ENCODE results near the gene EPHA5. TPM values are rescaled to one million over a fixed set of nuclear protein-coding genes. Genes with fewer than 3 reads are reported as not detected.

Gene EPHA5
- total RNA-seq, 1 experiment from 2014 or later = not detected

DNA sequence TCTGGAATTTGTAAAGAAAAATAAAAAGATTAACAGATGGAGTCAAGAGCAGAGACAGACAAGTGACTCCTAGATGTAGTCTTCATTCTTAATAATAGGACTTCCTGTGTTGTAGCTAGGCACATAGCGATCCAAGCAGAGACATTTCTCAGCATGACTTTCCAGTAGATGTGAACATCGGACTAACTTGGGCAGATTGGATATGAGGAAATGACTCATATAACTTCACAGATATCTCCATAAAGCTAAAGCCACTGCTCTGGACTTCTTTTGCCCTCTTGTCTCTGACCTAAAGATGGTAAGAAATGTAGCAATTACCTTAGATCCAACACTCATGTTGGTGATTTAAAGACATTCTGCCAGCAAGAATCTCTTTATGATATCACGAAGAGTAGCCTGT is 131.7 kb downstream of the EPHA5 start:
- Histone ChIP-seq H3K56ac (ENCODE audit: insufficient read length, low read depth, low read length) (no peak overlapping the region), H2BK15ac (ENCODE audit: low read depth, low read length) (no peak overlapping the region), H3K23me2 (ENCODE audit: insufficient read length, low read depth, low read length, poor library complexity, severe bottlenecking) (no peaks in the 10 kb centered on the region), H3K4me2 (ENCODE audit: insufficient read depth, insufficient read length, low read length) (no peak overlapping the region), H2AK5ac (ENCODE audit: insufficient read length, low read length) (no peak overlapping the region), H3K23ac (ENCODE audit: insufficient read length, low read depth, low read length) (no peak overlapping the region), H3K9me3 (ENCODE audit: control insufficient read depth, low read depth, low read length) (no peaks in the 10 kb centered on the region), H3K9ac (ENCODE audit: extremely low read depth, insufficient read length, low read length) (no peak overlapping the region), H3K79me2 (ENCODE audit: insufficient read depth, low read length) (no peaks in the 10 kb centered on the region), H3K27ac (ENCODE audit: insufficient read length, low read depth, low read length) (no peak overlapping the region), H2BK12ac (ENCODE audit: insufficient read length, low read depth, low read length) (no peak overlapping the region), H2BK5ac (ENCODE audit: insufficient read length, low read length) (no peak overlapping the region), H3K4me1 (ENCODE audit: insufficient read depth, low read length) (no peaks in the 10 kb centered on the region; the same call in 1 of the 2 replicates), H2BK20ac (ENCODE audit: low read depth, low read length, poor library complexity, severe bottlenecking) (no peak overlapping the region), H3T11ph (ENCODE audit: low read length) (no peak overlapping the region), H4K8ac (replicated peaks; ENCODE audit: insufficient read length, low read depth, low read length) (no peak overlapping the region), H4K5ac (ENCODE audit: insufficient read length, low read depth, low read length) (no peak overlapping the region), H3K4ac (ENCODE audit: low read depth, low read length) (no peak overlapping the region), H3K14ac (ENCODE audit: insufficient read depth, low read length) (no peak overlapping the region), H3K18ac (ENCODE audit: insufficient read length, low read depth, low read length) (no peak overlapping the region), H3K79me1 (ENCODE audit: insufficient read depth, low read depth, low read length, poor library complexity, severe bottlenecking) (no peaks in the 10 kb centered on the region), H2BK120ac (ENCODE audit: low read depth, low read length, poor library complexity, severe bottlenecking) (no peak overlapping the region), H3K27me3 (ENCODE audit: insufficient read depth, low read length) (no peaks in the 10 kb centered on the region), H4K91ac (ENCODE audit: insufficient read length, low read depth, low read length) (no peak overlapping the region), H4K20me1 (ENCODE audit: control insufficient read depth, insufficient read depth, insufficient read length) (no peaks in the 10 kb centered on the region), H2AFZ (ENCODE audit: low read length) (no peak overlapping the region)
- no peak overlapping the region for H3K27ac Mint-ChIP-seq
- H3K27me3 Mint-ChIP-seq (ENCODE audit: low read depth) = no peaks in the 10 kb centered on the region
- no CpG with 5 or more reads among the region's 3 CpGs for WGBS (ENCODE audit: extremely low coverage, insufficient read length, low lambda C conversion rate)
- H3K4me3 Mint-ChIP-seq = no peak overlapping the region
- TF ChIP-seq, protein P1, sequence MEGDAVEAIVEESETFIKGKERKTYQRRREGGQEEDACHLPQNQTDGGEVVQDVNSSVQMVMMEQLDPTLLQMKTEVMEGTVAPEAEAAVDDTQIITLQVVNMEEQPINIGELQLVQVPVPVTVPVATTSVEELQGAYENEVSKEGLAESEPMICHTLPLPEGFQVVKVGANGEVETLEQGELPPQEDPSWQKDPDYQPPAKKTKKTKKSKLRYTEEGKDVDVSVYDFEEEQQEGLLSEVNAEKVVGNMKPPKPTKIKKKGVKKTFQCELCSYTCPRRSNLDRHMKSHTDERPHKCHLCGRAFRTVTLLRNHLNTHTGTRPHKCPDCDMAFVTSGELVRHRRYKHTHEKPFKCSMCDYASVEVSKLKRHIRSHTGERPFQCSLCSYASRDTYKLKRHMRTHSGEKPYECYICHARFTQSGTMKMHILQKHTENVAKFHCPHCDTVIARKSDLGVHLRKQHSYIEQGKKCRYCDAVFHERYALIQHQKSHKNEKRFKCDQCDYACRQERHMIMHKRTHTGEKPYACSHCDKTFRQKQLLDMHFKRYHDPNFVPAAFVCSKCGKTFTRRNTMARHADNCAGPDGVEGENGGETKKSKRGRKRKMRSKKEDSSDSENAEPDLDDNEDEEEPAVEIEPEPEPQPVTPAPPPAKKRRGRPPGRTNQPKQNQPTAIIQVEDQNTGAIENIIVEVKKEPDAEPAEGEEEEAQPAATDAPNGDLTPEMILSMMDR (conservative IDR thresholded peaks at IDR 0.05) = no peak
- H3K36me3 Mint-ChIP-seq (ENCODE audit: insufficient read depth in 1 of 3, low read depth in 3 of 3) = peaks cover 0 to 3% (median 0%) of the 10 kb centered on the region in 3 experiments; a peak in 2 of 7 replicates
- H3K4me1 Mint-ChIP-seq = peaks cover 9 to 10% of the 10 kb centered on the region in 2 experiments
- H3K9me3 Mint-ChIP-seq = peaks cover 0 to 3% of the 10 kb centered on the region in 2 experiments; a peak in 1 of 5 replicates
- no peak for DNase-seq
